DND-41 (cell line): ENCODE measurements around the gene ARHGEF3.

Experiments used
- ATAC-seq: fragments of 200-7000 bp; cut with Tn5 transposase; 3 replicates; pipeline ENCODE4 v1.9.1; 2021; ENCODE audit warnings: low read depth; ENCODE audit not compliant: insufficient read depth
- DNase-seq: peaks from one replicate; pipeline ENCODE4 v3.0.0-alpha.2; 2020
- H2AFZ ChIP-seq: 2 replicates; pipeline ENCODE4 v1.6.0; 2012; ENCODE audit warnings: low read depth, low read length
- H3K27ac ChIP-seq: 2 replicates; pipeline ENCODE4 v1.5.1; 2012; ENCODE audit warnings: low read length, inconsistent platforms
- H3K27me3 ChIP-seq: fragments of 200-600 bp; sonication (generic); 2 replicates; pipeline ENCODE4 v1.6.0; 2012; ENCODE audit warnings: low read length, mild to moderate bottlenecking, inconsistent platforms; ENCODE audit not compliant: insufficient read depth, poor library complexity
- H3K36me3 ChIP-seq: 2 replicates; pipeline ENCODE4 v1.5.1; 2012; ENCODE audit warnings: low read length, inconsistent platforms; ENCODE audit not compliant: insufficient read depth
- H3K4me1 ChIP-seq: 2 replicates; pipeline ENCODE4 v1.5.1; 2012; ENCODE audit warnings: mild to moderate bottlenecking, low read length; ENCODE audit not compliant: insufficient read depth
- H3K4me2 ChIP-seq: 2 replicates; pipeline ENCODE4 v1.6.0; 2012; ENCODE audit warnings: mild to moderate bottlenecking, moderate library complexity, low read length, inconsistent platforms; ENCODE audit not compliant: insufficient read depth
- H3K4me3 ChIP-seq, 2 experiments: fragments of 200-600 bp in 1 of 2; shearing (Covaris generic) in 1 of 2; 2 replicates each; pipeline ENCODE4 v1.5.1; 2012 to 2016; ENCODE audit warnings: inconsistent platforms in 2 of 2, low read length in 2 of 2, mild to moderate bottlenecking in 2 of 2, low read depth in 1 of 2, moderate library complexity in 1 of 2
- H3K79me2 ChIP-seq: 2 replicates; pipeline ENCODE4 v1.6.0; 2012; ENCODE audit warnings: low read length, inconsistent platforms; ENCODE audit not compliant: insufficient read depth
- H3K9ac ChIP-seq: 2 replicates; pipeline ENCODE4 v1.6.0; 2012; ENCODE audit warnings: low read depth, mild to moderate bottlenecking, inconsistent platforms, low read length, moderate library complexity
- H3K9me3 ChIP-seq: 2 replicates; pipeline ENCODE4 v1.5.1; 2012; ENCODE audit warnings: low read length, moderate library complexity, mild to moderate bottlenecking, inconsistent platforms; ENCODE audit not compliant: insufficient read depth, severe bottlenecking
- H4K20me1 ChIP-seq: 2 replicates; pipeline ENCODE4 v1.6.0; 2012; ENCODE audit warnings: low read length; ENCODE audit not compliant: insufficient read depth
- EZH2 ChIP-seq: IDR thresholded peaks from 3 replicates; pipeline ENCODE4 v1.6.1; 2012; ENCODE audit warnings: borderline replicate concordance, low read depth, mild to moderate bottlenecking, moderate library complexity, low read length, inconsistent platforms; ENCODE audit not compliant: severe bottlenecking
- TF ChIP-seq, protein P1 (sequence below): IDR thresholded peaks from 2 replicates; pipeline ENCODE4 v1.5.1; 2012; ENCODE audit warnings: borderline replicate concordance, low read length, moderate library complexity, mild to moderate bottlenecking; ENCODE audit not compliant: poor library complexity, severe bottlenecking; ENCODE audit errors: extremely low read depth

ARHGEF3 gene

GRCh38 chr3:56748663-56749231, 53.0 kb downstream of the ARHGEF3 start:
- no peak for TF ChIP-seq EZH2
- TF ChIP-seq, protein P1, sequence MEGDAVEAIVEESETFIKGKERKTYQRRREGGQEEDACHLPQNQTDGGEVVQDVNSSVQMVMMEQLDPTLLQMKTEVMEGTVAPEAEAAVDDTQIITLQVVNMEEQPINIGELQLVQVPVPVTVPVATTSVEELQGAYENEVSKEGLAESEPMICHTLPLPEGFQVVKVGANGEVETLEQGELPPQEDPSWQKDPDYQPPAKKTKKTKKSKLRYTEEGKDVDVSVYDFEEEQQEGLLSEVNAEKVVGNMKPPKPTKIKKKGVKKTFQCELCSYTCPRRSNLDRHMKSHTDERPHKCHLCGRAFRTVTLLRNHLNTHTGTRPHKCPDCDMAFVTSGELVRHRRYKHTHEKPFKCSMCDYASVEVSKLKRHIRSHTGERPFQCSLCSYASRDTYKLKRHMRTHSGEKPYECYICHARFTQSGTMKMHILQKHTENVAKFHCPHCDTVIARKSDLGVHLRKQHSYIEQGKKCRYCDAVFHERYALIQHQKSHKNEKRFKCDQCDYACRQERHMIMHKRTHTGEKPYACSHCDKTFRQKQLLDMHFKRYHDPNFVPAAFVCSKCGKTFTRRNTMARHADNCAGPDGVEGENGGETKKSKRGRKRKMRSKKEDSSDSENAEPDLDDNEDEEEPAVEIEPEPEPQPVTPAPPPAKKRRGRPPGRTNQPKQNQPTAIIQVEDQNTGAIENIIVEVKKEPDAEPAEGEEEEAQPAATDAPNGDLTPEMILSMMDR = no peak
- Histone ChIP-seq H3K27me3 (no peaks in the 10 kb centered on the region), H3K9ac (no peak overlapping the region), H4K20me1 (peaks cover 2% of the 10 kb centered on the region; the same call in 1 of the 2 replicates), H2AFZ (no peak overlapping the region), H3K4me1 (no peaks in the 10 kb centered on the region), H3K9me3 (no peaks in the 10 kb centered on the region), H3K36me3 (peaks cover 89% of the 10 kb centered on the region), H3K4me3 (no peak overlapping the region), H3K79me2 (peaks cover 14% of the 10 kb centered on the region; the same call in 1 of the 2 replicates), H3K4me2 (no peak overlapping the region), H3K27ac (no peak overlapping the region)
- ATAC-seq (no peak), DNase-seq (no peak)

GRCh38 chr3:56747150-56747549, 54.6 kb downstream of the ARHGEF3 start:
- H2AFZ ChIP-seq = no peak overlapping the region
- no peak overlapping the region for H3K9ac ChIP-seq
- H3K36me3 ChIP-seq = peaks cover 89% of the 10 kb centered on the region
- H3K9me3 ChIP-seq = no peaks in the 10 kb centered on the region
- H3K4me1 ChIP-seq = no peaks in the 10 kb centered on the region
- no peak for ATAC-seq
- H3K4me3 ChIP-seq = no peak overlapping the region
- peaks cover 16% of the 10 kb centered on the region; the same call in 1 of the 2 replicates for H3K79me2 ChIP-seq
- no peak overlapping the region for H3K27ac ChIP-seq
- DNase-seq = no peak
- H4K20me1 ChIP-seq = no peaks in the 10 kb centered on the region
- H3K27me3 ChIP-seq = no peaks in the 10 kb centered on the region
- no peak overlapping the region for H3K4me2 ChIP-seq
- TF ChIP-seq, protein P1 = no peak
- no peak for TF ChIP-seq EZH2

DNA sequence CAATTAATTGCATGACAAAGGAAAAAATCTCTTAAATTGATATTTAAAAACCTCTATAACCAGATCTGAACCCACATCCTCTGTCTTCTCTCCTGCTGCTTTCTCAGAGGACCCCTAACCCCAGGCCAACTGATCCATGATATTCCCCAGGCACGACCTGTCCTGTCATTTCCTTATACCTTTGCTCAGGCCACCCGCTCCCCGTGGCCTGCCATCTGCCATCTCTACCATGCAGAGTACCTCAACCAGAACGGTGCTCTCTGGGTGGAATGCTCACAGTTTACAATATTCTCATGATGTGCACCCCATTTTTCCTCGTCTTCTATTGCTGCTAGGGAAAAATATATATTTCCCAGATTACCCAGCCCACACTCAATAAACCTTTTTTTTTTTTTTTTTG, 57.7 kb downstream of the ARHGEF3 start:
- no peak overlapping the region for H3K4me2 ChIP-seq
- no peaks in the 10 kb centered on the region for H3K4me1 ChIP-seq
- no peaks in the 10 kb centered on the region for H4K20me1 ChIP-seq
- ATAC-seq (no peak), DNase-seq (no peak)
- TF ChIP-seq EZH2 = no peak
- no peaks in the 10 kb centered on the region for H3K27me3 ChIP-seq
- peaks cover 20% of the 10 kb centered on the region; the same call in 1 of the 2 replicates for H3K79me2 ChIP-seq
- H3K27ac ChIP-seq = no peak overlapping the region
- H3K9ac ChIP-seq = no peak overlapping the region
- H3K36me3 ChIP-seq = peaks cover 90% of the 10 kb centered on the region
- H3K4me3 ChIP-seq = no peak overlapping the region
- H2AFZ ChIP-seq = no peak overlapping the region
- no peaks in the 10 kb centered on the region for H3K9me3 ChIP-seq

DNA sequence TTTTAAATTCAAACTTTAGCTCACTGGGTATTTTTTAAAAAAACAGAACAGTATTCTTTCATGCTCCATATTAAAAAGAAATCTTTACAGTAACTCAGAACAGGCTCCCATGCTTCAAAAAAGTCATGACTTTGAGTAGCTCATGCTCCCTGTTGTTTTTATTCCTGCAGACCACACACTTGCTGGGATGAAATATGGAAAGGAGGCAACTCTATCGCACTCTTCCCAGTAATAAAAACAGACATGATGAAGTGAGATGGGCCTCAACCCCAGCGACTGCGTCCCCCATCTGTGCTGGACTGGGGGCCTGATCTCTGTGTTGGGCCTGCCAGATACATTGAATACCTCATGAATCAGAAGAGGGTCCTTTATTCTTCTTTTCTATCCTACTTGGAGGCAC, 58.9 kb downstream of the ARHGEF3 start:
- H3K79me2 ChIP-seq = peaks cover 20% of the 10 kb centered on the region; the same call in 1 of the 2 replicates
- H3K27me3 ChIP-seq = no peaks in the 10 kb centered on the region
- no peaks in the 10 kb centered on the region for H3K9me3 ChIP-seq
- H3K36me3 ChIP-seq = peaks cover 89% of the 10 kb centered on the region
- no peak overlapping the region for H2AFZ ChIP-seq
- no peaks in the 10 kb centered on the region for H4K20me1 ChIP-seq
- H3K4me1 ChIP-seq = no peaks in the 10 kb centered on the region
- no peak for ATAC-seq
- H3K4me3 ChIP-seq = no peak overlapping the region
- no peak for DNase-seq
- H3K27ac ChIP-seq = no peak overlapping the region
- no peak overlapping the region for H3K9ac ChIP-seq
- H3K4me2 ChIP-seq = no peak overlapping the region
- no peak for TF ChIP-seq EZH2
- TF ChIP-seq, protein P1 = no peak
